OCI-LY7 (cell line): ENCODE measurements around the gene PLA2G4C. TPM values are rescaled to one million over a fixed set of nuclear protein-coding genes. Genes with fewer than 3 reads are reported as not detected.

Experiments used
- BruUV-seq: library from RNA; stranded (reverse); fragments of 400-500 nt; replicated peaks from 2 replicates; lab custom pipeline; 2021; lab: Mats Ljungman, UMichigan
- CTCF ChIA-PET: fragments of 300-600 bp; sonication (Branson Sonifier 250); formaldehyde crosslinking; loops from one replicate; lab custom pipeline; 2022; ENCODE audit warnings: antibody characterized with exemption; ENCODE audit not compliant: unreplicated experiment; lab: Charles Lee
- POLR2A ChIA-PET: fragments of 300-600 bp; sonication (Branson Sonifier 250); formaldehyde crosslinking; loops from one replicate; lab custom pipeline; 2022; ENCODE audit warnings: antibody characterized with exemption; lab: Charles Lee
- DNase-seq: peaks from one replicate; pipeline ENCODE4 v3.0.0-alpha.2; 2015; ENCODE audit warnings: low spot score
- H2AFZ ChIP-seq: fragments of 200-600 bp; sonication (generic), shearing (Covaris generic); 2 replicates; pipeline ENCODE4 v1.6.1; 2014; ENCODE audit warnings: mild to moderate bottlenecking, antibody characterized with exemption, low read length, moderate library complexity
- H3K27ac ChIP-seq: fragments of 200-600 bp; sonication (generic); 2 replicates; pipeline ENCODE4 v1.5.1; 2014; ENCODE audit warnings: mixed run types, low read depth, mild to moderate bottlenecking, moderate library complexity, low read length, inconsistent platforms; ENCODE audit not compliant: poor library complexity, severe bottlenecking
- H3K36me3 ChIP-seq: fragments of 200-600 bp; sonication (generic); 2 replicates; pipeline ENCODE4 v1.6.1; 2014; ENCODE audit warnings: mild to moderate bottlenecking, antibody characterized with exemption, low read length, moderate library complexity, mixed read lengths; ENCODE audit not compliant: insufficient read depth
- H3K4me1 ChIP-seq: fragments of 200-600 bp; sonication (generic); 2 replicates; pipeline ENCODE4 v1.5.1; 2014; ENCODE audit warnings: mild to moderate bottlenecking, low read length; ENCODE audit not compliant: insufficient read depth, poor library complexity, severe bottlenecking
- H3K4me2 ChIP-seq: fragments of 200-600 bp; sonication (generic); 2 replicates; pipeline ENCODE4 v1.6.1; 2014; ENCODE audit warnings: mild to moderate bottlenecking, low read length
- H3K4me3 ChIP-seq: fragments of 200-600 bp; sonication (generic); 2 replicates; pipeline ENCODE4 v1.5.1; 2014; ENCODE audit warnings: mild to moderate bottlenecking, low read depth, low read length; ENCODE audit not compliant: poor library complexity, severe bottlenecking
- H3K79me2 ChIP-seq: fragments of 200-600 bp; sonication (generic); 2 replicates; pipeline ENCODE4 v1.6.1; 2016; ENCODE audit warnings: low read depth, mild to moderate bottlenecking, low read length, moderate library complexity, mixed read lengths; ENCODE audit not compliant: insufficient read depth
- H3K9me2 ChIP-seq: fragments of 200-600 bp; sonication (generic); 2 replicates; pipeline ENCODE4 v1.6.1; 2016; ENCODE audit warnings: mild to moderate bottlenecking, low read length, mixed read lengths; ENCODE audit not compliant: insufficient read depth
- H3K9me3 ChIP-seq: fragments of 200-600 bp; sonication (generic); 2 replicates; pipeline ENCODE4 v1.6.1; 2014; ENCODE audit warnings: mild to moderate bottlenecking, mixed run types, low read length, mixed read lengths
- H4K20me1 ChIP-seq: fragments of 200-600 bp; sonication (generic); 2 replicates; pipeline ENCODE4 v1.6.1; 2014; ENCODE audit warnings: mild to moderate bottlenecking, antibody characterized with exemption, low read length, moderate library complexity, mixed read lengths; ENCODE audit not compliant: insufficient read depth
- CTCF ChIP-seq: fragments of 200-600 bp; sonication (generic); conservative IDR thresholded peaks from 2 replicates; pipeline ENCODE4 v1.5.1; 2014; ENCODE audit warnings: mild to moderate bottlenecking, antibody characterized with exemption, low read length, moderate library complexity, mixed read lengths
- EZH2phosphoT487 ChIP-seq: fragments of 200-600 bp; sonication (generic); IDR thresholded peaks from 2 replicates; pipeline ENCODE4 v1.6.1; 2018; ENCODE audit warnings: low read depth, borderline replicate concordance, mild to moderate bottlenecking, mixed run types, antibody characterized with exemption, low read length, moderate library complexity, mixed read lengths
- intact Hi-C: fragments of 100-400 bp; cut with micrococcal nuclease; formaldehyde crosslinking; loops from one replicate; pipeline ENCODE4 v1.10.0; 2022; ENCODE audit not compliant: unreplicated experiment
- total RNA-seq, 2 experiments: library from RNA; depleted of rRNA in 1 of 2; stranded (reverse); fragments of >200 nt in 1 of 2; shearing (Covaris generic) in 1 of 2; gene quantifications; 2 replicates each; pipeline ENCODE4 v1.2.3, GENCODE V29; 2014 to 2022

The PLA2G4C gene
- total RNA-seq, 2 experiments from 2014 or later: 0.98 to 1.4 TPM

- DNase-seq: no peak
- CTCF ChIA-PET: no interaction called here
- Histone ChIP-seq H3K79me2 (no peaks in the 10 kb centered on the region), H3K4me1 (no peaks in the 10 kb centered on the region), H3K36me3 (peaks cover 95% of the 10 kb centered on the region), H3K4me3 (no peak overlapping the region), H3K27ac (no peak overlapping the region), H3K4me2 (no peak overlapping the region), H3K9me3 (no peaks in the 10 kb centered on the region), H2AFZ (no peak overlapping the region), H4K20me1 (no peaks in the 10 kb centered on the region), H3K9me2 (no peaks in the 10 kb centered on the region)
- no TSS peak for BruUV-seq
- POLR2A ChIA-PET: no interaction called here
- TF ChIP-seq CTCF: no peak
- TF ChIP-seq EZH2phosphoT487: no peak
- intact Hi-C loops: no loop called here
These were observed 22.5 kb upstream of the PLA2G4C start for GRCh38 chr19:48133094-48133493.

GRCh38 chr19:48127561-48127960 lies 16.9 kb upstream of the PLA2G4C start:
- H3K36me3 ChIP-seq: peaks cover 97% of the 10 kb centered on the region
- DNase-seq: no peak
- H3K9me2 ChIP-seq: no peaks in the 10 kb centered on the region

More at GRCh38 chr19:48127561-48127960, 16.9 kb upstream of the PLA2G4C start:
- Histone ChIP-seq H3K4me3 (no peak overlapping the region), H3K4me1 (no peaks in the 10 kb centered on the region), H2AFZ (no peak overlapping the region), H3K4me2 (no peak overlapping the region), H3K9me3 (no peaks in the 10 kb centered on the region), H4K20me1 (no peaks in the 10 kb centered on the region), H3K79me2 (no peaks in the 10 kb centered on the region), H3K27ac (no peak overlapping the region)
- intact Hi-C loops: no loop called here
- CTCF ChIA-PET: no interaction called here
- POLR2A ChIA-PET: no interaction called here
- BruUV-seq: no TSS peak
- no peak for TF ChIP-seq CTCF
- no peak for TF ChIP-seq EZH2phosphoT487
